Endothelial cell of umbilical vein (primary cell): ENCODE results near the gene WDPCP.
"Not testable (repeated sequence)": the region's sequence is repeated elsewhere in the genome, so short reads cannot be mapped to it uniquely, and the experiment has no call there.

Experiments used
- GATA2 ChIP-seq: IDR thresholded peaks from 2 replicates; pipeline ENCODE4 v1.7.0; 2011; ENCODE audit warnings: low read depth, mild to moderate bottlenecking, moderate library complexity, mixed read lengths, low read length; ENCODE audit not compliant: insufficient read length, insufficient read depth
- POLR2A ChIP-seq: IDR thresholded peaks from 2 replicates; pipeline ENCODE4 v1.6.1; 2012; ENCODE audit warnings: low read depth, mild to moderate bottlenecking, control low read depth, low read length
- TF ChIP-seq, protein P1 (sequence below), 2 donors: IDR thresholded peaks; 1 replicate in 1 of 2; 2 replicates in 1 of 2; pipeline ENCODE4 v1.5.1; 2011; ENCODE audit warnings: low read length in 2 of 2, mild to moderate bottlenecking in 2 of 2, moderate library complexity in 2 of 2, control low read depth in 1 of 2, inconsistent platforms in 1 of 2, low read depth in 1 of 2; ENCODE audit not compliant: insufficient read depth in 1 of 2; ENCODE audit errors: extremely low read depth in 1 of 2
- TF ChIP-seq, protein P2 (sequence below): IDR thresholded peaks from 2 replicates; pipeline ENCODE4 v1.6.1; 2011; ENCODE audit not compliant: insufficient read depth, insufficient read length

DNA sequence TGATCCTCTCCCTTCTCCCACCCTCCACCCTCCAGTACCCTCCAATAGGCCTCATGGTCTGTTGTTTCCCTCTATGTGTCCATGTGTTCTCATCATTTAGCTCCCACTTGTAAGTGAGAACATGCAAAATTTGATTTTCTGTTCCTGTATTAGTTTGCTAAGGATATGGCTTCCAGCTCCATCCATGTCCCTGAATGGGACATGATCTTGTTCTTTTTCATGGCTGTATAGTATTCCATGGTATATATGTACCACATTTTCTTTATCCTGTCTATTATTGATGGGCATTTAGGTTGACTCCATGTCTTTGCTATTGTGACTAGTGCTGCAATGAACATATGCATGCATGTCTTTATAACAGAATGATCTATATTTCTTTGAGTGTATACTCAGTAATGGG is 451.6 kb downstream of the WDPCP start:
- TF ChIP-seq, protein P1, sequence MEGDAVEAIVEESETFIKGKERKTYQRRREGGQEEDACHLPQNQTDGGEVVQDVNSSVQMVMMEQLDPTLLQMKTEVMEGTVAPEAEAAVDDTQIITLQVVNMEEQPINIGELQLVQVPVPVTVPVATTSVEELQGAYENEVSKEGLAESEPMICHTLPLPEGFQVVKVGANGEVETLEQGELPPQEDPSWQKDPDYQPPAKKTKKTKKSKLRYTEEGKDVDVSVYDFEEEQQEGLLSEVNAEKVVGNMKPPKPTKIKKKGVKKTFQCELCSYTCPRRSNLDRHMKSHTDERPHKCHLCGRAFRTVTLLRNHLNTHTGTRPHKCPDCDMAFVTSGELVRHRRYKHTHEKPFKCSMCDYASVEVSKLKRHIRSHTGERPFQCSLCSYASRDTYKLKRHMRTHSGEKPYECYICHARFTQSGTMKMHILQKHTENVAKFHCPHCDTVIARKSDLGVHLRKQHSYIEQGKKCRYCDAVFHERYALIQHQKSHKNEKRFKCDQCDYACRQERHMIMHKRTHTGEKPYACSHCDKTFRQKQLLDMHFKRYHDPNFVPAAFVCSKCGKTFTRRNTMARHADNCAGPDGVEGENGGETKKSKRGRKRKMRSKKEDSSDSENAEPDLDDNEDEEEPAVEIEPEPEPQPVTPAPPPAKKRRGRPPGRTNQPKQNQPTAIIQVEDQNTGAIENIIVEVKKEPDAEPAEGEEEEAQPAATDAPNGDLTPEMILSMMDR (IDR thresholded peaks at IDR 0.05; ENCODE audit: extremely low read depth in 1 of 2, insufficient read depth in 1 of 2, low read depth in 1 of 2, low read length in 2 of 2) = not testable (repeated sequence)
- TF ChIP-seq POLR2A, GATA2: not testable (repeated sequence)
- TF ChIP-seq, protein P2, sequence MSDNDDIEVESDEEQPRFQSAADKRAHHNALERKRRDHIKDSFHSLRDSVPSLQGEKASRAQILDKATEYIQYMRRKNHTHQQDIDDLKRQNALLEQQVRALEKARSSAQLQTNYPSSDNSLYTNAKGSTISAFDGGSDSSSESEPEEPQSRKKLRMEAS = not testable (repeated sequence)
